GM19468 (cell line): ENCODE results near the gene CCDC170.

Source experiments
- ATAC-seq: cut with Tn5 transposase; IDR thresholded peaks from one replicate; pipeline ENCODE4 v1.9.1; 2021; ENCODE audit warnings: mild to moderate bottlenecking, moderate library complexity, moderate number of reproducible peaks; ENCODE audit not compliant: unreplicated experiment; ENCODE audit errors: extremely low read depth

The CCDC170 gene

GRCh38 chr6:151639750-151640149 is 145.9 kb downstream of the CCDC170 start:
- ATAC-seq, result no peak

GRCh38 chr6:151641028-151641427 is 147.2 kb downstream of the CCDC170 start:
- no peak for ATAC-seq

GRCh38 chr6:151647976-151648639 is 154.3 kb downstream of the CCDC170 start:
- no peak for ATAC-seq

GRCh38 chr6:151649835-151650234 is 156.0 kb downstream of the CCDC170 start:
- ATAC-seq, result no peak

- no peak for ATAC-seq
These were observed 157.8 kb downstream of the CCDC170 start for GRCh38 chr6:151651639-151652038.

- ATAC-seq, result no peak
These were observed 158.5 kb downstream of the CCDC170 start for GRCh38 chr6:151652325-151652724.

GRCh38 chr6:151655099-151655498 is 161.3 kb downstream of the CCDC170 start:
- ATAC-seq, result no peak

GRCh38 chr6:151656392-151656791 is 162.6 kb downstream of the CCDC170 start:
- no peak for ATAC-seq

GRCh38 chr6:151658091-151658490 is 164.3 kb downstream of the CCDC170 start:
- no peak for ATAC-seq

GRCh38 chr6:151659212-151659611 is 165.4 kb downstream of the CCDC170 start:
- no peak for ATAC-seq

GRCh38 chr6:151661509-151661908 is 167.7 kb downstream of the CCDC170 start:
- no peak for ATAC-seq

- no peak for ATAC-seq
These were observed 168.1 kb downstream of the CCDC170 start for GRCh38 chr6:151661928-151662327.

GRCh38 chr6:151663559-151663958 is 169.7 kb downstream of the CCDC170 start:
- ATAC-seq, result no peak

GRCh38 chr6:151664390-151664789 is 170.6 kb downstream of the CCDC170 start:
- no peak for ATAC-seq

- ATAC-seq, result no peak
These were observed 171.5 kb downstream of the CCDC170 start for GRCh38 chr6:151665329-151665728.

GRCh38 chr6:151666526-151666925 is 172.7 kb downstream of the CCDC170 start:
- no peak for ATAC-seq

GRCh38 chr6:151669208-151669560 is 175.4 kb downstream of the CCDC170 start:
- ATAC-seq, result no peak

GRCh38 chr6:151670116-151670515 is 176.3 kb downstream of the CCDC170 start:
- ATAC-seq, result no peak
